Stimulated activated naive CD8-positive, alpha-beta T cell treated with anti-CD3 and anti-CD28 coated beads, Interleukin-15, amount 100 ng/mL, for 72 hours (primary cell): ENCODE measurements around the gene EYA3.

Experiments used
- ATAC-seq: fragments of 150-1000 bp; cut with Tn5 transposase; 2 replicates; pipeline ENCODE4 v1.10.0; 2021; ENCODE audit warnings: mild to moderate bottlenecking, moderate library complexity
- DNase-seq, 2 donors: peaks; one replicate each; pipeline ENCODE4 v3.0.0; 2021 to 2022
- H3K27ac Mint-ChIP-seq, 2 donors: one replicate each; pipeline ENCODE4 v1.8.0; 2022; ENCODE audit warnings: mild to moderate bottlenecking in 2 of 2, mixed read lengths in 2 of 2, moderate library complexity in 2 of 2
- H3K27me3 Mint-ChIP-seq: one replicate; pipeline ENCODE4 v1.8.0; 2022; ENCODE audit warnings: mixed read lengths
- H3K4me1 Mint-ChIP-seq: one replicate; pipeline ENCODE4 v1.8.0; 2022; ENCODE audit warnings: mild to moderate bottlenecking, mixed read lengths
- H3K4me3 Mint-ChIP-seq, 2 donors: one replicate each; pipeline ENCODE4 v1.8.0; 2022; ENCODE audit warnings: mild to moderate bottlenecking in 2 of 2, mixed read lengths in 2 of 2, moderate library complexity in 1 of 2
- H3K9me3 Mint-ChIP-seq, 2 donors: one replicate each; pipeline ENCODE4 v1.8.0; 2022; ENCODE audit warnings: mixed read lengths in 2 of 2

EYA3 gene

GRCh38 chr1:28122183-28122582, 33.8 kb upstream of the EYA3 start:
- Mint-ChIP-seq H3K4me1 (no peaks in the 10 kb centered on the region), H3K4me3 (no peak overlapping the region), H3K27ac (no peak overlapping the region), H3K27me3 (peaks cover 48% of the 10 kb centered on the region), H3K9me3 (no peaks in the 10 kb centered on the region)
- DNase-seq, result no peak
- no peak for ATAC-seq

DNA sequence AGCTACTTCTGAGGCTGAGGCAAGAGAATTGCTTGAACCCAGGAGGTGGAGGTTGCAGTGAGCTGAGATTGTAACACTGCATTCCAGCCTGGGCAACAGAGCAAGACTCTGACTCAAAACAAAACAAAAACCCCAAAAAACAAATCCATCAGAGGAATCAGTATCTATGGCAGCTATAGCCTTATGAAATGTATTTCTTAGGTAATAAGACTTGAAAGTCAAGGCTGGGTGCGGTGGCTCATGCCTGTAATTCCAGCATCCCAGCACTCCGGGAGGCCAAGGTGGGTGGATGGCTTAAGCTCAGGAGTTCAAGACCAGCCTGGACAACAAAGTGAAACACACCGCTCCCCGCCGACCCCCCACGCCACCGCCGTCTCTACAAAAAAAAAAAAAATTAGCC, 31.1 kb upstream of the EYA3 start:
- Mint-ChIP-seq H3K4me3 (no peak overlapping the region), H3K27me3 (peaks cover 36% of the 10 kb centered on the region), H3K4me1 (peaks cover 12% of the 10 kb centered on the region), H3K27ac (no peak overlapping the region), H3K9me3 (no peaks in the 10 kb centered on the region)
- no peak for DNase-seq
- no peak for ATAC-seq

DNA sequence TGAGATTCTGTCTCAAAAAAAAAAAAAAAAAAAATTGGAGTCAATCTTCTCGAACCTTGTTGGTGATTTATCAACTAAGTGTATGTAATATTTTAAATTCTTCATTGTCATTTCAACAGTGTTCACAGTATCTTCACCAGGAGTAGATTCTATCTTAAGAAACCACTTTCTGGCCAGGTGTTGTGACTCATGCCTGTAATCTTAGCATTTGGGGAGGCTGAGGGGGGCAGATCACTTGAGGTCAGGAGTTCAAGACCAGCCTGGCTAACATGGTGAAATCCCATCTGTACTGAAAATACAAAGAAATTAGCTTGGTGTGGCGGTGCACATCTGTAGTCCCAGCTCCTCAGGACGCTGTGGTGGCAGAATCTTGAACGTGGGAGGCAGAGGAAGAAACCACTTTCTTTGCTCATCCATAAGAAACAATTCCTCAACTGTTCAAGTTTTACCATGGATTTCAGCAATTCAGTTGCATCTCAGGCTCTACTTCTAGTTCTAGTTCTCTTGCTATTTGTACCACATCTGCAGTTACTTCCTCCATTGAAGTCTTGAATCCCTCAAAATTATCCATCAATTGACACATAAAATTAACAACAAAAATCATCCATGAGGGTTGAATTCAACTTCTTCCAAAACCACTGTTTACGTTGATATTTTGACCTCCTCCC, 30.4 kb upstream of the EYA3 start:
- Mint-ChIP-seq H3K27me3 (peaks cover 36% of the 10 kb centered on the region), H3K4me1 (peaks cover 20% of the 10 kb centered on the region), H3K4me3 (no peak overlapping the region), H3K9me3 (no peaks in the 10 kb centered on the region), H3K27ac (no peak overlapping the region)
- ATAC-seq (no peak), DNase-seq (no peak)

GRCh38 chr1:28115267-28115666, 26.9 kb upstream of the EYA3 start:
- H3K4me3 Mint-ChIP-seq, result peak overlapping the region; percentile 36 to 39
- peak overlapping the region; percentile 75 to 97 for H3K27ac Mint-ChIP-seq
- peak; percentile 89 for ATAC-seq
- peaks cover 0 to 7% of the 10 kb centered on the region in 2 donors for H3K9me3 Mint-ChIP-seq
- peaks cover 43% of the 10 kb centered on the region for H3K4me1 Mint-ChIP-seq
- peaks cover 38% of the 10 kb centered on the region for H3K27me3 Mint-ChIP-seq
- DNase-seq, result peak; percentile 19 to 79

- DNase-seq (no peak), ATAC-seq (peak; percentile 36)
- Mint-ChIP-seq H3K9me3 (peaks cover 0 to 7% of the 10 kb centered on the region in 2 donors), H3K4me3 (peak overlapping the region in 1 of 2 donors; percentile 36), H3K27ac (no peak overlapping the region), H3K27me3 (peaks cover 38% of the 10 kb centered on the region), H3K4me1 (peaks cover 43% of the 10 kb centered on the region)
Observed at GRCh38 chr1:28114844-28115243, 26.4 kb upstream of the EYA3 start.

DNA sequence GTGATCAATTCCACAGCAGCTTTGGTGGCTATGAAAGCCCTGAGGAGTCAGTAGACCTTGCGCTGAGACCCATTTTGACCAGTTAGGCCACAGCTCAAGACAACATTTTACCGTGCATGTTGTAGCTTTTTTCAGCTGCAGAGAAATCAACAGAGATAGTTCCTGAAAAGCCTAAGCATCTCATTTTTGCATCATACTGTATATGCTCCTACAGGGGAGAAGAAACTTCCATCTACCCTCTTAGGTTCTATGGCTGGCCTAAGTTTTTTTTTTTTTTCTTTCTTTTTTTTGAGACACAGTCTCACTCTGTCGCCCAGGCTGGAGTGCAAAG, 24.8 kb upstream of the EYA3 start:
- no peak overlapping the region for H3K27ac Mint-ChIP-seq
- peaks cover 43% of the 10 kb centered on the region for H3K4me1 Mint-ChIP-seq
- ATAC-seq (no peak), DNase-seq (no peak)
- peaks cover 0 to 7% of the 10 kb centered on the region in 2 donors for H3K9me3 Mint-ChIP-seq
- H3K4me3 Mint-ChIP-seq, result no peak overlapping the region
- peaks cover 26% of the 10 kb centered on the region for H3K27me3 Mint-ChIP-seq

DNA sequence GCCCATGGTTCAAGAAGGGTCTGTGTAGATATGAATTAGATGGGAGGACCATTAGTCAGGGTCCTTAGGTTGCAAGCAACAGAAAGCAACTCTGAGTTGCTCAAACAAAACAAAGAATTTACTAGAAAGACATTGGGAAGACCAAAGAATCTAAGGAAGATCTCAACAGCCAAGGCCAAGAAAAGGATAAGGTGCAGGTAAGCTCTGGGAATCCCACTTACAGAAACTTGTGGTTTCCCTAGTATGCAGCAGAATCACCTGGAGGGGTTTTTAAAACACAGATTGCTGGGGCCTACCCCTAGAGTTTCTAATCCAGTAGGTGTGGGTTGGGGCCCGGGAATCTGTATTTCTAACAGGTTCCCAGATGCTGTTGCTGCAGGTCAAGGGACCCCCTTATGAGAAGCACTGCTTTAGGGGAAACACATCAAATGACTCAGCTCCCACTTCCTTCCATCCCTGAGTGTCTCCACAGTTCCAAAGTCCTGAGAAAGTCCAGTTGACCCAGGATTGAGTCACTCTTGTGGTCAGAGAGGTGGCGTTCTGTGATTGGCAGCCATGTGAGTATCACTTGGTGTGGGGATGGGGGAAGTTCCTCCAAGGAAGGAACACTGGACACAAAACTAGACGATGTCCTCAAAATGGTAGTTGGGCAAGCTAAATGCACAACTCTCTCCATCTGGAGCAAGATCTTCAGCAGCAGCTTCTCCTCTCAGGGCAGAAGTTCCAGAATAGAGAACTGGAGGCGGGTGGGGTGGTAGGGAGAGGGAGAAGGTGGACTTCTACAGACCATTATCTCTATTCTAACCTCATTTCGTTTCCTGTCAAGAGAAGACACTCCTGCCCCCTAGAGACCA, 24.2 kb upstream of the EYA3 start:
- peak; percentile 33 for ATAC-seq
- DNase-seq, result no peak
- H3K4me1 Mint-ChIP-seq, result peaks cover 43% of the 10 kb centered on the region
- peaks cover 0 to 7% of the 10 kb centered on the region in 2 donors for H3K9me3 Mint-ChIP-seq
- H3K4me3 Mint-ChIP-seq, result no peak overlapping the region
- H3K27me3 Mint-ChIP-seq, result peaks cover 24% of the 10 kb centered on the region
- H3K27ac Mint-ChIP-seq, result no peak overlapping the region

GRCh38 chr1:28111157-28111556, 22.7 kb upstream of the EYA3 start:
- peaks cover 11% of the 10 kb centered on the region for H3K27me3 Mint-ChIP-seq
- no peak overlapping the region for H3K27ac Mint-ChIP-seq
- no peak overlapping the region for H3K4me3 Mint-ChIP-seq

GRCh38 chr1:28110555-28110954, 22.1 kb upstream of the EYA3 start:
- Mint-ChIP-seq H3K27me3 (peaks cover 11% of the 10 kb centered on the region), H3K4me3 (no peak overlapping the region), H3K27ac (no peak overlapping the region), H3K4me1 (peaks cover 41% of the 10 kb centered on the region), H3K9me3 (peaks cover 0 to 7% of the 10 kb centered on the region in 2 donors)
- ATAC-seq (no peak), DNase-seq (no peak)

More at GRCh38 chr1:28111157-28111556, 22.7 kb upstream of the EYA3 start:
- Mint-ChIP-seq H3K9me3 (peaks cover 0 to 7% of the 10 kb centered on the region in 2 donors), H3K4me1 (peaks cover 43% of the 10 kb centered on the region)
- DNase-seq, result no peak
- ATAC-seq, result peak; percentile 41

- peaks cover 0 to 7% of the 10 kb centered on the region in 2 donors for H3K9me3 Mint-ChIP-seq
- ATAC-seq (no peak), DNase-seq (no peak)
- H3K4me1 Mint-ChIP-seq, result peaks cover 31% of the 10 kb centered on the region
- H3K27ac Mint-ChIP-seq, result no peak overlapping the region
- H3K27me3 Mint-ChIP-seq, result peaks cover 11% of the 10 kb centered on the region
- no peak overlapping the region for H3K4me3 Mint-ChIP-seq
Observed at GRCh38 chr1:28109639-28110038, 21.2 kb upstream of the EYA3 start.

- ATAC-seq (no peak), DNase-seq (no peak)
- Mint-ChIP-seq H3K9me3 (peaks cover 0 to 7% of the 10 kb centered on the region in 2 donors), H3K4me1 (peaks cover 23% of the 10 kb centered on the region), H3K27ac (no peak overlapping the region), H3K27me3 (peaks cover 11% of the 10 kb centered on the region), H3K4me3 (no peak overlapping the region)
Observed at GRCh38 chr1:28108001-28108400, 19.6 kb upstream of the EYA3 start.

GRCh38 chr1:28104866-28105467, 16.6 kb upstream of the EYA3 start:
- DNase-seq (no peak), ATAC-seq (no peak)
- Mint-ChIP-seq H3K9me3 (no peaks in the 10 kb centered on the region), H3K27ac (peak overlapping the region in 1 of 2 donors; percentile 24), H3K4me3 (no peak overlapping the region), H3K27me3 (no peaks in the 10 kb centered on the region), H3K4me1 (no peaks in the 10 kb centered on the region)

DNA sequence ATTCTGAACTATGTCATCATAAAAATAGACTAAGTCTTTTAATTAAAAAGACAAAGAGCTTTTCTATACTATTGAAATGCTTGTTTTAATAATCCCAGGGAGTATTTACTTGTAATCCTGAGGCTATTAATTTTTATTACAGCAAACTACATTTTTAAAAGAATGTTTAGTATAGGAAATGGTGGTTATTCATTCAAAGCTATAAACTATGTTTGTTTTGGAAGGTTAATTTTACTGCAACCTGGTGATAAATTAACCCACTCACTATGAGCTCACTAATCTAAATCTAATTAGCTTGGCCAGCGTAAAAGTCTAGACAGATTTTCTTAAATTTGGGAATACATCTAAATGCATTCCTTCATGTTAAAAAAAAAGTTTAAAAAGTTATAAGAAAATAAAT, 13.8 kb upstream of the EYA3 start:
- DNase-seq, result no peak
- Mint-ChIP-seq H3K9me3 (no peaks in the 10 kb centered on the region), H3K4me1 (no peaks in the 10 kb centered on the region), H3K27ac (no peak overlapping the region), H3K4me3 (no peak overlapping the region), H3K27me3 (peaks cover 7% of the 10 kb centered on the region)
- ATAC-seq, result no peak

DNA sequence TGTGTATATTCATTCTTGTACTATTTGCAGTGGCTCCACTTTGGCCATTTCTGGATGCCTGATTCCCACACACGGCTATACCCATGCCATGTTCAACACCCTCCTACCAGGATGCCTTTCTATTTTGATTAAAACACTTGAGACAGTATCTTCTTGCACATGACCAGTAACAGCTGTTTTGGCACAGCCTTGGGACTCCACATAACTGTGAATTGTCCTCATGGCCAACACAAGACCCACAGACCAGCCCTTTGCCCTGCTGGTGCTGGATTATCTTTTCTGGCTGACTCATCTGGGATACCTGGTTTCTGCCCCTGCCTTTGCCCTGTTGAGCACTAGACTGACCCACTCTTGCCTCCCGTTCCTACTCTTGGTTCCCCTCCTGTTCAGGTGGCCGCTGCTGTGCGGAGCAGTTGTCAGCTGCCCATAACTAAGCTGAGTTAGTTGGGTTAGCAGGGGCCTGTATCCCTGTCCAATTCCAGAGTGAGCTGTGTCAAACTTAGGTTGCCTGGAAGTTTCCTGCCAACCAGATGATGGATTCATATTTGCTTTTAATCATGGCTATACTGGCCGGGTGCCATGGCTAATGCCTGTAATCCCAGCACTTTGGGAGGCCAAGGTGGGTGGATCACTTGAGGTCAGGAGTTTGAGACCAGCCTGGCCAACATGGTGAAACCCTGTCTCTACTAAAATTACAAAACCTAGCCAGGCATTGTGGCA, 10.8 kb upstream of the EYA3 start:
- DNase-seq (no peak), ATAC-seq (no peak)
- Mint-ChIP-seq H3K4me1 (no peaks in the 10 kb centered on the region), H3K4me3 (no peak overlapping the region), H3K27ac (no peak overlapping the region), H3K27me3 (peaks cover 23% of the 10 kb centered on the region), H3K9me3 (no peaks in the 10 kb centered on the region)

DNA sequence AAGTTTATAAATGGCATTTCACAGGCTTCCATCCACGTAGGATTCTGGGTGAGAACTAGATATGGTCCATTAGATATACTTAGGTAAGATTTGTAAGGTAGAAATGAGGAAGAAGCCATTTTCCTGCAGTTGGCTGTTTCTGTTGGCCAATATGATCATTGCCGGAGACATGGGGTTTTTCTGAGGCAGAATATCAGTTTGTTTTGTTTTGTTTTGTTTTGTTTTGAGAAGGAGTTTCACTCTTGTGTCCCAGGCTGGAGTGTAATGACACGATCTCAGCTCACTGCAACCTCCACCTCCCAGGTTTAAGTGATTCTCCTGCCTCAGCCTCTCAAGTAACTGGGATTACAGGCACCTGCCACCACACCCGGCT, 8.7 kb upstream of the EYA3 start:
- no peaks in the 10 kb centered on the region for H3K4me1 Mint-ChIP-seq
- H3K27me3 Mint-ChIP-seq, result peaks cover 38% of the 10 kb centered on the region
- ATAC-seq (no peak), DNase-seq (no peak)
- H3K9me3 Mint-ChIP-seq, result no peaks in the 10 kb centered on the region
- no peak overlapping the region for H3K4me3 Mint-ChIP-seq
- H3K27ac Mint-ChIP-seq, result no peak overlapping the region
